Measurements from ENCODE around the gene TUBA4A. TPM values are rescaled to one million over a fixed set of nuclear protein-coding genes. Genes with fewer than 3 reads are reported as not detected.
A peak's percentile ranks its signal among the peaks of the same experiment; 100 is the strongest.

Gene TUBA4A
- total RNA-seq = 10 to 100 TPM; 20.4 to 84.6 TPM

GRCh38 chr2:219253753-219254589 lies at the start of gene TUBA4A:
Gene TUBA4A, minus strand, starts transcription at chr2:219253918. Its CDS starts 60 bp downstream, at chr2:219253858.
- ATAC-seq (ENCODE audit: insufficient number of reproducible peaks, low FRiP score, low read depth) = peak; percentile 65
- no peaks in the 10 kb centered on the region for H3K9me3 ChIP-seq
- H3K27ac ChIP-seq = peak within 1 kb of the TSS; percentile 88 to 95
- H3K4me3 ChIP-seq = peak within 1 kb of the TSS; percentile 76
- H3K36me3 ChIP-seq = peaks cover 7% of the 10 kb centered on the region
- H3K27me3 ChIP-seq (replicated peaks; ENCODE audit: insufficient read depth) = no peaks in the 10 kb centered on the region
- peaks cover 29 to 50% of the 10 kb centered on the region in 2 donors for H3K4me1 ChIP-seq (ENCODE audit: control insufficient read depth in 1 of 2, low read depth in 2 of 2)
- no peak for DNase-seq (ENCODE audit: low spot score)
- no peak for TF ChIP-seq CTCF (IDR thresholded peaks at IDR 0.05)

GRCh38 chr2:219302412-219302968 lies 48.8 kb upstream of the TUBA4A start:
- no peak for TF ChIP-seq CTCF (IDR thresholded peaks at IDR 0.05)
- Histone ChIP-seq H3K27ac (no peak overlapping the region), H3K36me3 (no peaks in the 10 kb centered on the region), H3K9me3 (no peaks in the 10 kb centered on the region), H3K4me3 (no peak overlapping the region), H3K27me3 (replicated peaks; ENCODE audit: insufficient read depth) (no peaks in the 10 kb centered on the region), H3K4me1 (ENCODE audit: control insufficient read depth in 1 of 2, low read depth in 2 of 2) (peaks cover 0 to 4% of the 10 kb centered on the region in 2 donors)
- ATAC-seq (ENCODE audit: insufficient number of reproducible peaks, low FRiP score, low read depth) (no peak), DNase-seq (ENCODE audit: low spot score) (no peak)

GRCh38 chr2:219300022-219300421 lies 46.3 kb upstream of the TUBA4A start:
- no peak overlapping the region for H3K4me3 ChIP-seq
- no peak overlapping the region for H3K27ac ChIP-seq
- no peaks in the 10 kb centered on the region for H3K27me3 ChIP-seq (replicated peaks; ENCODE audit: insufficient read depth)
- H3K9me3 ChIP-seq = no peaks in the 10 kb centered on the region
- no peaks in the 10 kb centered on the region for H3K36me3 ChIP-seq
- peaks cover 0 to 8% of the 10 kb centered on the region in 2 donors for H3K4me1 ChIP-seq (ENCODE audit: control insufficient read depth in 1 of 2, low read depth in 2 of 2)
- DNase-seq (ENCODE audit: low spot score) (no peak), ATAC-seq (ENCODE audit: insufficient number of reproducible peaks, low FRiP score, low read depth) (no peak)
- TF ChIP-seq CTCF (IDR thresholded peaks at IDR 0.05) = no peak

- Histone ChIP-seq H3K4me1 (ENCODE audit: control insufficient read depth in 1 of 2, low read depth in 2 of 2) (peaks cover under 1 to 11% of the 10 kb centered on the region in 2 donors), H3K27me3 (replicated peaks; ENCODE audit: insufficient read depth) (no peaks in the 10 kb centered on the region), H3K36me3 (no peaks in the 10 kb centered on the region), H3K27ac (no peak overlapping the region), H3K9me3 (no peaks in the 10 kb centered on the region), H3K4me3 (no peak overlapping the region)
- TF ChIP-seq CTCF (IDR thresholded peaks at IDR 0.05) = no peak
- no peak for ATAC-seq (ENCODE audit: insufficient number of reproducible peaks, low FRiP score, low read depth)
- no peak for DNase-seq (ENCODE audit: low spot score)
Measured at GRCh38 chr2:219299372-219299760, 45.6 kb upstream of the TUBA4A start.

- no peaks in the 10 kb centered on the region for H3K27me3 ChIP-seq (replicated peaks; ENCODE audit: insufficient read depth)
- DNase-seq (ENCODE audit: low spot score) = peak; percentile 65
- no peaks in the 10 kb centered on the region for H3K36me3 ChIP-seq
- peak; percentile 99 for TF ChIP-seq CTCF (IDR thresholded peaks at IDR 0.05)
- no peaks in the 10 kb centered on the region for H3K9me3 ChIP-seq
- H3K4me3 ChIP-seq = no peak overlapping the region
- peaks cover 3 to 16% of the 10 kb centered on the region in 2 donors for H3K4me1 ChIP-seq (ENCODE audit: control insufficient read depth in 1 of 2, low read depth in 2 of 2)
- no peak for ATAC-seq (ENCODE audit: insufficient number of reproducible peaks, low FRiP score, low read depth)
- H3K27ac ChIP-seq = no peak overlapping the region
Measured at GRCh38 chr2:219298759-219299371, 45.1 kb upstream of the TUBA4A start.
